PC-9 (cell line): ENCODE results near the gene GMIP. TPM values are rescaled to one million over a fixed set of nuclear protein-coding genes. Genes with fewer than 3 reads are reported as not detected.

Experiments
- BruUV-seq: library from RNA; stranded (reverse); fragments of 400-500 nt; replicated peaks from 2 replicates; lab custom pipeline; 2021; lab: Mats Ljungman, UMichigan
- CTCF ChIA-PET: fragments of 300-600 bp; sonication (Branson Sonifier 250); formaldehyde crosslinking; loops from one replicate; lab custom pipeline; 2022; ENCODE audit warnings: antibody characterized with exemption; lab: Charles Lee
- POLR2A ChIA-PET: fragments of 300-600 bp; sonication (Branson Sonifier 250); formaldehyde crosslinking; loops from one replicate; lab custom pipeline; 2022; ENCODE audit warnings: antibody characterized with exemption; ENCODE audit not compliant: unreplicated experiment; lab: Charles Lee
- DNase-seq, 2 experiments: peaks; one replicate each; pipeline versions ENCODE4 v3.0.0 to v3.0.0-alpha.2; 2015 to 2022; ENCODE audit warnings: mixed read lengths in 1 of 2
- H2AFZ ChIP-seq: fragments of 200-600 bp; sonication (generic); 2 replicates; pipeline ENCODE4 v1.8.1; 2017; ENCODE audit warnings: antibody characterized with exemption
- H3F3A ChIP-seq: fragments of 200-600 bp; sonication (generic); 2 replicates; pipeline ENCODE4 v1.8.1; 2017; ENCODE audit warnings: antibody characterized with exemption, mild to moderate bottlenecking, low read depth; ENCODE audit not compliant: insufficient read depth
- H3K27ac ChIP-seq: fragments of 200-600 bp; sonication (generic); 2 replicates; pipeline ENCODE4 v1.6.1; 2016; ENCODE audit warnings: mixed run types
- H3K27me3 ChIP-seq: fragments of 200-600 bp; sonication (generic); 2 replicates; pipeline ENCODE4 v1.6.1; 2016; ENCODE audit warnings: low read depth, mixed run types; ENCODE audit not compliant: insufficient read depth
- H3K36me3 ChIP-seq: fragments of 200-600 bp; sonication (generic); 2 replicates; pipeline ENCODE4 v1.6.1; 2016; ENCODE audit warnings: low read depth, mixed run types
- H3K4me1 ChIP-seq: fragments of 200-600 bp; sonication (generic); replicated peaks from 2 replicates; pipeline ENCODE4 v1.6.1; 2016; ENCODE audit warnings: mixed run types; ENCODE audit not compliant: insufficient read depth
- H3K4me2 ChIP-seq: fragments of 200-600 bp; sonication (generic); 2 replicates; pipeline ENCODE4 v1.6.1; 2017; ENCODE audit warnings: mixed run types
- H3K4me3 ChIP-seq: fragments of 200-600 bp; sonication (generic); 2 replicates; pipeline ENCODE4 v1.6.1; 2016; ENCODE audit warnings: mixed run types
- H3K79me2 ChIP-seq: fragments of 200-600 bp; sonication (generic); 2 replicates; pipeline ENCODE4 v1.6.1; 2017; ENCODE audit warnings: low read depth, mixed run types
- H3K9me2 ChIP-seq: fragments of 200-600 bp; sonication (generic); 2 replicates; pipeline ENCODE4 v1.8.1; 2017; ENCODE audit warnings: mild to moderate bottlenecking; ENCODE audit not compliant: insufficient read depth
- H3K9me3 ChIP-seq: fragments of 200-600 bp; sonication (generic); 2 replicates; pipeline ENCODE4 v1.8.1; 2016; ENCODE audit warnings: low read depth; ENCODE audit not compliant: insufficient read depth
- H4K20me1 ChIP-seq: fragments of 200-600 bp; sonication (generic); 2 replicates; pipeline ENCODE4 v1.8.1; 2017; ENCODE audit not compliant: insufficient read depth
- EZH2 ChIP-seq: fragments of 200-600 bp; sonication (generic); IDR thresholded peaks from 2 replicates; pipeline ENCODE4 v1.8.0; 2017; ENCODE audit warnings: antibody characterized with exemption, low read depth
- intact Hi-C: fragments of 100-400 bp; cut with micrococcal nuclease; formaldehyde crosslinking; loops from one replicate; pipeline ENCODE4 v1.10.0; 2022; ENCODE audit not compliant: unreplicated experiment
- total RNA-seq: library from RNA; stranded (reverse); gene quantifications from 2 replicates; pipeline ENCODE4 v1.2.3, GENCODE V29; 2021
- TF ChIP-seq, protein P1 (sequence below): fragments of 200-600 bp; sonication (generic); conservative IDR thresholded peaks from 2 replicates; pipeline ENCODE4 v1.6.1; 2017; ENCODE audit warnings: mixed run types, antibody characterized with exemption, mild to moderate bottlenecking, moderate library complexity

The GMIP gene
- total RNA-seq, 1 experiment from 2014 or later = 15.4 TPM

DNA sequence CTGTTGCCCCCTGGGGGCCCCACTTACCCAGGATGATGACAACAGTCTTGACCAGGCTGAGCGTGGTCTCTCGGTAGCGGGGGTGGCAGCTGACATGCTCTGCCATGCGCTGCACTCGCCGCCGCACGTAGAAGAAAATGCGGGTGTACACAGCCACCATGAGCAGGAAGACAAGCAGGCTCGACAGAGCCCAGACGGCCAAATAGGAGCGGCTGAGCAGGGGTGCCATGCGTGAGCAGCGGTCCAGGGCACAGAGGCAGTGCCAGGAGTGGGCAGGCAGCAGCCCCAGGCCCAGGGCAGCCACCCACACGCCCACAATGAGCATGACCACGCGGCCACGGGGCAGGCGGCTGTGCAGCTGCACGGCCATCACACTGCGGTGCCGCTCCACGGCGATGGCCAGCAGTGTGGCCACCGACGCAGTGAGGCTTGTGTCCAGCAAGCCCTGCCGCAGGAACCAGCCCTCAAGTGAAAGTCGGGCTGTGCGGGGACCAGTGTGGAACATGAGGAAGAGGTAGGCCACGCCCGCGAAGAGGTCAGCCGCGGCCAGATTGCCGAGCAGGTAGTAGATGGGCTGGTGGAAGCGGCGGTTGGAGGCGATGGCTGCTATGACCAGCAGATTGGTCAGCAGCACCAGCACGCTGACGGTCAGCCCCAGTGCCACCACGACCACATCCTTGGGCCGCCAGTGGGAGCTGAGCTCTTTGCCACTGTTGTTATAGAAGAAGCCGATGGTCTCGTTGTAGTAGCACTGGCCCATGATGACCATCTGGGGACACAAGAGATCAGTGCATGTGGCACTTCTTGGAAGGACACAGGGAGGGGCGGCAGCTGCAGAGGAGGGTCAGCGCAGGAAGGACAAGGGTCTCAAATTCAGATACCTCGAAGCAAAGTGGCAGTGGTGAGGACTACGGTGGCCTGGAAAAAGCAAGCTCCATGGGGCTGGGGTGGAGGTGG lies 16.7 kb downstream of the GMIP start:
- intact Hi-C loops = no loop called here
- Histone ChIP-seq H3K4me3 (peak overlapping the region; percentile 68; the same call in 1 of the 2 replicates), H3K9me3 (no peaks in the 10 kb centered on the region), H3K4me1 (peaks cover 5% of the 10 kb centered on the region; the same call in 1 of the 2 replicates), H3F3A (peaks cover 35% of the 10 kb centered on the region; the same call in 1 of the 2 replicates), H4K20me1 (no peaks in the 10 kb centered on the region), H3K4me2 (peak overlapping the region; percentile 90), H3K36me3 (no peaks in the 10 kb centered on the region), H3K79me2 (no peaks in the 10 kb centered on the region), H3K27me3 (no peaks in the 10 kb centered on the region), H2AFZ (no peak overlapping the region), H3K27ac (0 out of 2 replicates have a peak overlapping the region, but pooled peaks have one; percentile 84), H3K9me2 (no peaks in the 10 kb centered on the region)
- no peak for DNase-seq
- ChIA-PET POLR2A (no interaction called here), CTCF (no interaction called here)
- no peak for TF ChIP-seq EZH2
- TF ChIP-seq, protein P1, sequence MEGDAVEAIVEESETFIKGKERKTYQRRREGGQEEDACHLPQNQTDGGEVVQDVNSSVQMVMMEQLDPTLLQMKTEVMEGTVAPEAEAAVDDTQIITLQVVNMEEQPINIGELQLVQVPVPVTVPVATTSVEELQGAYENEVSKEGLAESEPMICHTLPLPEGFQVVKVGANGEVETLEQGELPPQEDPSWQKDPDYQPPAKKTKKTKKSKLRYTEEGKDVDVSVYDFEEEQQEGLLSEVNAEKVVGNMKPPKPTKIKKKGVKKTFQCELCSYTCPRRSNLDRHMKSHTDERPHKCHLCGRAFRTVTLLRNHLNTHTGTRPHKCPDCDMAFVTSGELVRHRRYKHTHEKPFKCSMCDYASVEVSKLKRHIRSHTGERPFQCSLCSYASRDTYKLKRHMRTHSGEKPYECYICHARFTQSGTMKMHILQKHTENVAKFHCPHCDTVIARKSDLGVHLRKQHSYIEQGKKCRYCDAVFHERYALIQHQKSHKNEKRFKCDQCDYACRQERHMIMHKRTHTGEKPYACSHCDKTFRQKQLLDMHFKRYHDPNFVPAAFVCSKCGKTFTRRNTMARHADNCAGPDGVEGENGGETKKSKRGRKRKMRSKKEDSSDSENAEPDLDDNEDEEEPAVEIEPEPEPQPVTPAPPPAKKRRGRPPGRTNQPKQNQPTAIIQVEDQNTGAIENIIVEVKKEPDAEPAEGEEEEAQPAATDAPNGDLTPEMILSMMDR = no peak
- BruUV-seq = TSS peak; percentile 29

DNA sequence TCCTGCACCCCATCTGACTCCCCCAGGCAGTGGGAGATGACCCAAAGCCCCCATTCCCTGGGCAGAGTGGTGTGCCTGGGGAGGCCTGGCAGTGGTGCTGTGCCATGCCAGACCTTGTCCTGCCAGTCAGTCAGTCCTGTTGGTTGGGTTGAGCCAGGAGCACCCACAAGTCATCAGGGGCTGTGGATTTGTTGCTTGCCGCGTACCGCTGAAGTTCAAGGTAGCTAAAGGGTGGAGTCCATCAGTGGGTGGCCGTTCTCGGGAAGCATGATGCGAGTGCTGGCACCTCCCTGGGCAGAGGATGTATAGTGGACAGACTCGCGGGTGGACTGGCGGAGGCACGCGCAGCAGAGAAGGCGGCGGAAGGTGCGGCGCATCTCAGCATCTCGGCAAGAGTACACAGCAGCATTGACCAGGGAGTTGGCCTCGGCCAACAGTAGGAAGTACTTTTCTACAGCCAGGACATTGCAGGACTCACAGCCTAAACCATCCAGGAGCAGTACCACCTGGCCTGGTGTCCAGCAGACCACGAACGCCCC lies 19.4 kb downstream of the GMIP start:
- no peaks in the 10 kb centered on the region for H3K9me2 ChIP-seq
- TF ChIP-seq, protein P1 = no peak
- no peak for TF ChIP-seq EZH2
- BruUV-seq = no TSS peak
- no peak overlapping the region for H3K4me2 ChIP-seq
- ChIA-PET CTCF (no interaction called here), POLR2A (no interaction called here)
- no peak overlapping the region for H3K4me3 ChIP-seq
- no peaks in the 10 kb centered on the region for H3K9me3 ChIP-seq
- H3F3A ChIP-seq = peaks cover 29% of the 10 kb centered on the region
- H3K36me3 ChIP-seq = no peaks in the 10 kb centered on the region
- no peaks in the 10 kb centered on the region for H3K27me3 ChIP-seq
- H3K4me1 ChIP-seq = peaks cover 7% of the 10 kb centered on the region; the same call in 1 of the 2 replicates
- no peak for DNase-seq
- H3K27ac ChIP-seq = no peak overlapping the region
- intact Hi-C loops = no loop called here
- no peaks in the 10 kb centered on the region for H3K79me2 ChIP-seq
- H4K20me1 ChIP-seq = no peaks in the 10 kb centered on the region
- H2AFZ ChIP-seq = no peak overlapping the region

DNA sequence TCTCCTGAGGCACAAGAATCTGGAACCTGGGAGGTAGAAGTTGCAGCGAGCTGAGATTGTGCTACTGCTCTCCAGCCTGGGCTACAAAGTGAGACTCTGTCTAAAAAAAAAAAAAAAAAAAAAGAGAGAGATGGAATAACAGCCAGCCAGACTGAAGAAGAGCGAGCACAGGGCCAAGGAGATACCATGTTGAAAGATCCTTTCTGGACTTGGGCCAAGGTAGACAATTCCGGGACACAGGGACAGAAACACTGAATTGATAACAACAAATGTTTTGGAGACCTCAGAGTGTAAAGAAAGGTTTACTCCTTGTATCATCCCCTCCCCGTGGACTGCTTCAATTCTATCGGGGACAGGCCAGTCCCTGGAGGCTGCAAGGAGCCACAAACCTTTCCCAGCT lies 20.1 kb downstream of the GMIP start:
- no peak for DNase-seq
- CTCF ChIA-PET = no interaction called here
- H4K20me1 ChIP-seq = no peaks in the 10 kb centered on the region
- peaks cover 11% of the 10 kb centered on the region for H3K4me1 ChIP-seq
- peaks cover 25% of the 10 kb centered on the region for H3F3A ChIP-seq
- no peaks in the 10 kb centered on the region for H3K9me3 ChIP-seq
- H2AFZ ChIP-seq = no peak overlapping the region
- POLR2A ChIA-PET = no interaction called here
- H3K79me2 ChIP-seq = no peaks in the 10 kb centered on the region
- H3K36me3 ChIP-seq = no peaks in the 10 kb centered on the region
- H3K27me3 ChIP-seq = no peaks in the 10 kb centered on the region
- no TSS peak for BruUV-seq
- no peak overlapping the region for H3K4me3 ChIP-seq
- TF ChIP-seq, protein P1 = no peak
- TF ChIP-seq EZH2 = no peak
- intact Hi-C loops = no loop called here
- no peaks in the 10 kb centered on the region for H3K9me2 ChIP-seq
- no peak overlapping the region for H3K4me2 ChIP-seq
- no peak overlapping the region for H3K27ac ChIP-seq
